ENCODE data around the gene HPS4.

The HPS4 gene

GRCh38 chr22:26494506-26494905, 10.9 kb upstream of the HPS4 start:
- no peak overlapping the region for H3K27ac ChIP-seq
- no peak for TF ChIP-seq CTCF (conservative IDR thresholded peaks at IDR 0.05)

GRCh38 chr22:26492220-26492619, 8.6 kb upstream of the HPS4 start:
- no peak overlapping the region for H3K27ac ChIP-seq
- TF ChIP-seq CTCF (conservative IDR thresholded peaks at IDR 0.05): no peak

GRCh38 chr22:26489447-26490036, 6.0 kb upstream of the HPS4 start:
- TF ChIP-seq CTCF (conservative IDR thresholded peaks at IDR 0.05): no peak
- H3K27ac ChIP-seq: no peak overlapping the region

- no peak for TF ChIP-seq CTCF (conservative IDR thresholded peaks at IDR 0.05)
- H3K27ac ChIP-seq: no peak overlapping the region
Observed at GRCh38 chr22:26487996-26488395, 4.4 kb upstream of the HPS4 start.

- H3K27ac ChIP-seq: no peak overlapping the region
- TF ChIP-seq CTCF (conservative IDR thresholded peaks at IDR 0.05): no peak
Observed at GRCh38 chr22:26486394-26486793, 2.8 kb upstream of the HPS4 start.

- H3K27ac ChIP-seq: no peak overlapping the region
- no peak for TF ChIP-seq CTCF (conservative IDR thresholded peaks at IDR 0.05)
Observed at GRCh38 chr22:26485806-26486390, 2.3 kb upstream of the HPS4 start.

GRCh38 chr22:26485013-26485412, 1.4 kb upstream of the HPS4 start:
- H3K27ac ChIP-seq: no peak overlapping the region; the same call in 1 of the 2 replicates
- no peak for TF ChIP-seq CTCF (conservative IDR thresholded peaks at IDR 0.05)

Data from VCaP (cell line).